GM12872 (cell line): Measurements from ENCODE around the gene ACOX2.

ENCODE experiments used
- CTCF ChIP-seq: IDR thresholded peaks from 3 replicates; pipeline ENCODE4 v1.5.1; 2011; ENCODE audit warnings: low read depth, mild to moderate bottlenecking, low read length, moderate library complexity; ENCODE audit not compliant: insufficient read depth

The ACOX2 gene

GRCh38 chr3:58474348-58474911 lies 62.6 kb downstream of the ACOX2 start:
- no peak for TF ChIP-seq CTCF

- no peak for TF ChIP-seq CTCF
Observed at GRCh38 chr3:58473275-58473674, 63.7 kb downstream of the ACOX2 start.

- TF ChIP-seq CTCF: no peak
Observed at GRCh38 chr3:58471025-58471887, 65.7 kb downstream of the ACOX2 start.

- TF ChIP-seq CTCF: no peak
Observed at GRCh38 chr3:58470363-58471024, 66.5 kb downstream of the ACOX2 start.

- TF ChIP-seq CTCF: no peak
Observed at GRCh38 chr3:58469096-58469495, 67.9 kb downstream of the ACOX2 start.

GRCh38 chr3:58466899-58467563 lies 70.0 kb downstream of the ACOX2 start:
- no peak for TF ChIP-seq CTCF

GRCh38 chr3:58464866-58465265 lies 72.1 kb downstream of the ACOX2 start:
- TF ChIP-seq CTCF: no peak
